Measurements from ENCODE around the gene RFXAP. TPM values are rescaled to one million over a fixed set of nuclear protein-coding genes. Genes with fewer than 3 reads are reported as not detected.

RFXAP gene
- total RNA-seq, 1 donor, result 3.7 TPM

DNA sequence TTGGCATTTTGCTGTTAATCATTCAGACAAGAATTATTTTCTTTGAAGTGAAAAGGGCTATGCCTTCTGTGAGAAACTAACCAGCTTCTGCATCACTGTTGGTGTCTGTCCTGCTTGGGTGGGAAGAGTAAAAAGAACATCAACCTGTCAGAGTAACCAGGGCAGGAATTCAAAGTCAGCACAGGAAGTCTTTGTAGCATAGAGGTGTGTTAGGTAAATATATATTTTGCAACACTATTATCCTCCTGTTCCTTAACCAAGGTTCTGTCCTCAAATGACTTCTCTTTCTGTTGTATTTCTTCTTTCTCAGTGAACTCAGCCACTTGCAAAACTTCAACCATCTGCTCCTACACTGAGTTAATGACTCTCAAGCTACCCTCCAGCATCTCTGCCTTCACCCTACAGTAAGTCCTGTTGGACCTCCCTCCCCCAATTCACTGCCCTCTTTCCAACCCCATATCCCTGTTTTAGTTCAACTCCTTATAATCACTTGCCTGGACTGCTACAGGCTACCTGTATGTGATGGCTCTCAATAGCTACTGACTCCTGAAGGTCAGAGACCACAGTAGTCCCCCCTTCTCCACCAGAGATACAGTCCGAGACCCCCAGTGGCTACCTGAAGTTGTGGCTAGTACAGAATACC is 51.1 kb downstream of the RFXAP start:
- TF ChIP-seq, protein P1, sequence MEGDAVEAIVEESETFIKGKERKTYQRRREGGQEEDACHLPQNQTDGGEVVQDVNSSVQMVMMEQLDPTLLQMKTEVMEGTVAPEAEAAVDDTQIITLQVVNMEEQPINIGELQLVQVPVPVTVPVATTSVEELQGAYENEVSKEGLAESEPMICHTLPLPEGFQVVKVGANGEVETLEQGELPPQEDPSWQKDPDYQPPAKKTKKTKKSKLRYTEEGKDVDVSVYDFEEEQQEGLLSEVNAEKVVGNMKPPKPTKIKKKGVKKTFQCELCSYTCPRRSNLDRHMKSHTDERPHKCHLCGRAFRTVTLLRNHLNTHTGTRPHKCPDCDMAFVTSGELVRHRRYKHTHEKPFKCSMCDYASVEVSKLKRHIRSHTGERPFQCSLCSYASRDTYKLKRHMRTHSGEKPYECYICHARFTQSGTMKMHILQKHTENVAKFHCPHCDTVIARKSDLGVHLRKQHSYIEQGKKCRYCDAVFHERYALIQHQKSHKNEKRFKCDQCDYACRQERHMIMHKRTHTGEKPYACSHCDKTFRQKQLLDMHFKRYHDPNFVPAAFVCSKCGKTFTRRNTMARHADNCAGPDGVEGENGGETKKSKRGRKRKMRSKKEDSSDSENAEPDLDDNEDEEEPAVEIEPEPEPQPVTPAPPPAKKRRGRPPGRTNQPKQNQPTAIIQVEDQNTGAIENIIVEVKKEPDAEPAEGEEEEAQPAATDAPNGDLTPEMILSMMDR (IDR thresholded peaks at IDR 0.05; ENCODE audit: insufficient read depth, low read length), result no peak
- no peak for DNase-seq (ENCODE audit: low read depth)
- no peak overlapping the region for H3K4me3 ChIP-seq (ENCODE audit: low read depth, low read length)

DNA sequence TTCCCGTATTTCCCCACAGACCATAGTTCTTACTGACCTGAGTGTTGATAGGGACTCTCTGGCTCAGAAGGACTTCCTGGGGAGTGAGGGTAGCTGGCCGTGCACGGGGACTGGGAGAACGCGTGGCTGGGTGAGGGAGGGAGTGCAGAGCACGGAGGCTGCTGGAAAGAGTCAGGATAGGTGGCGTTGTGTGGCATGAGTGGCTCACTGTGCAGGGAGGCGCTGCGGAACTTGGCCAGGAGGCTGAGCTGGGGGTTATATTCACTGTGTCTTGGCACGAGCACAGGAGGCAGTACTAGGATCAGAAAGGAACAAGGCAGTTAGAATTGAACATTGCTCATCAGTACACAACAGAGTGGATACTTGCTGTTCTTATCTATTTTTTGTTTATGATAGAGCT is 53.6 kb downstream of the RFXAP start:
- DNase-seq (ENCODE audit: low read depth), result no peak
- TF ChIP-seq, protein P1 (IDR thresholded peaks at IDR 0.05; ENCODE audit: insufficient read depth, low read length), result no peak

DNA sequence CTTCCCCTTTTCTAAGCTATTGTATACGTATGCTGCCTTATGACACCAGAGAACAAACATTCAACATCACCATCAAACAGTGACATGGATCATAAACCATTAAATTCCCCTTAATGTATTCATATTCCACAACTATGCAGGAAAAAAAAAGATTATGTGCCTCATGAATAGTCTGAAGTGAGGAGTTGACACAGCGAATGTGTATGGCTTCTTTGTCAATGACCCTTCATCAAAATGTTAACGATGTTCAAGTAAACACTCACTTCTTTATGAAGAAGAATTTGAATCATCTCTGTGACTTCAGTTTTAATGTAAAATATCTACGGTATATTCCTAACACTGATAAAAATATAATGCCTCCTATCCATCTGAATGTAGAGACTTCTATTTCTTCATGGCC is 56.4 kb downstream of the RFXAP start:
- TF ChIP-seq, protein P1 (IDR thresholded peaks at IDR 0.05; ENCODE audit: insufficient read depth, low read length), result no peak
- H3K4me3 ChIP-seq (ENCODE audit: low read depth, low read length), result no peak overlapping the region
- no peak for DNase-seq (ENCODE audit: low read depth)

More for the DNA sequence above, 53.6 kb downstream of the RFXAP start:
- no peak overlapping the region for H3K4me3 ChIP-seq (ENCODE audit: low read depth, low read length)

DNA sequence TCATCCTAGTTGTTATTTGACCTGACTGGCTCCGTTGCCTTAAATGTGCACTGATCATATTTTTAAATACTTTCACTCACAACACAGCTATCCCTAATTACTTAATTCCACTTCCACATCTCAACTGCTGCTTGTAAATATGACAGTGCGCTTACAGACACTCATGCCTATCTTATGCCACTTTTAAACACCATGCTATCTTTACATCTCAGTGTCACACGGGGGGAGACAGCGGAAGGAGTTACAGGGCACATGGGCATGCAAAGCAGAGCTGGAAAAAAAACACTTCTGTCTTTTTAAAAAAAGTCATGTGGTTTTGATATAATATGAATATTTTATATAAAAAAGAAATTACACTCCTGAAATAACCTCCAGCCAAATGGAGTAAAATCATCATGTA is 56.9 kb downstream of the RFXAP start:
- TF ChIP-seq, protein P1 (IDR thresholded peaks at IDR 0.05; ENCODE audit: insufficient read depth, low read length), result no peak
- DNase-seq (ENCODE audit: low read depth), result no peak
- no peak overlapping the region for H3K4me3 ChIP-seq (ENCODE audit: low read depth, low read length)

Other genes starting within 250 kb of the RFXAP start
- under 0.01 and 0.25 TPM in 2 replicates for gene SERTM1, start 145.2 kb upstream of the RFXAP start, total RNA-seq (ENCODE audit: low replicate concordance)
- 8.2 and 17.6 TPM in 2 replicates for gene SMAD9, start 101.0 kb downstream of the RFXAP start, total RNA-seq (ENCODE audit: low replicate concordance)
- 22.9 and 53.2 TPM in 2 replicates for gene ALG5, start 180.1 kb downstream of the RFXAP start, total RNA-seq (ENCODE audit: low replicate concordance)
- 41.9 and 55.2 TPM in 2 replicates for gene EXOSC8, start 181.6 kb downstream of the RFXAP start, total RNA-seq (ENCODE audit: low replicate concordance)
- 54.3 and 69.4 TPM in 2 replicates for gene SUPT20H, start 240.5 kb downstream of the RFXAP start, total RNA-seq (ENCODE audit: low replicate concordance)